PFSK-1 (cell line): ENCODE results near the gene KNG1.

Experiments
- FOXP2 ChIP-seq: optimal IDR thresholded peaks from 2 replicates; pipeline ENCODE3; 2011; ENCODE audit warnings: borderline replicate concordance, control low read depth, inconsistent platforms; ENCODE audit not compliant: insufficient read depth; ENCODE audit errors: extremely low read length, extremely low read depth
- POLR2AphosphoS5 ChIP-seq: IDR thresholded peaks from 2 replicates; pipeline ENCODE4 v1.6.1; 2012; ENCODE audit warnings: low read depth, mild to moderate bottlenecking, control low read depth, low read length, moderate library complexity
- REST ChIP-seq, 2 experiments: IDR thresholded peaks; 2 replicates each; pipeline versions ENCODE4 v1.6.1 to v1.8.0; 2011 to 2012; ENCODE audit warnings: low read depth in 2 of 2, low read length in 2 of 2, control low read depth in 1 of 2, inconsistent platforms in 1 of 2, mild to moderate bottlenecking in 1 of 2, moderate library complexity in 1 of 2; ENCODE audit not compliant: insufficient read depth in 1 of 2
- SIN3A ChIP-seq: IDR thresholded peaks from 2 replicates; pipeline ENCODE4 v1.6.1; 2012; ENCODE audit warnings: mild to moderate bottlenecking, low read length, moderate library complexity, borderline replicate concordance; ENCODE audit not compliant: insufficient read depth
- TAF1 ChIP-seq: IDR thresholded peaks from 2 replicates; pipeline ENCODE4 v1.6.1; 2012; ENCODE audit warnings: low read length, control low read depth, borderline replicate concordance; ENCODE audit not compliant: insufficient read depth

Gene KNG1

GRCh38 chr3:186772701-186773417, 55.7 kb downstream of the KNG1 start:
- no peak for TF ChIP-seq FOXP2
- no peak for TF ChIP-seq REST (IDR thresholded peaks at IDR 0.05; ENCODE audit: insufficient read depth in 1 of 2, low read depth in 2 of 2, low read length in 2 of 2)
- no peak for TF ChIP-seq TAF1
- TF ChIP-seq POLR2AphosphoS5: no peak
- TF ChIP-seq SIN3A: no peak

- TF ChIP-seq REST (IDR thresholded peaks at IDR 0.05; ENCODE audit: insufficient read depth in 1 of 2, low read depth in 2 of 2, low read length in 2 of 2) (no peak), FOXP2 (no peak), SIN3A (no peak), TAF1 (no peak), POLR2AphosphoS5 (no peak)
Measured at GRCh38 chr3:186775999-186776398, 58.8 kb downstream of the KNG1 start.

GRCh38 chr3:186779204-186779603, 62.0 kb downstream of the KNG1 start:
- TF ChIP-seq SIN3A: no peak

- no peak for TF ChIP-seq FOXP2
- TF ChIP-seq POLR2AphosphoS5: no peak
- TF ChIP-seq REST (IDR thresholded peaks at IDR 0.05; ENCODE audit: insufficient read depth in 1 of 2, low read depth in 2 of 2, low read length in 2 of 2): no peak
- TF ChIP-seq TAF1: no peak
- TF ChIP-seq SIN3A: no peak
Measured at GRCh38 chr3:186782542-186783057, 65.4 kb downstream of the KNG1 start.

GRCh38 chr3:186783058-186783730, 66.0 kb downstream of the KNG1 start, which contains the start of gene EIF4A2:
EIF4A2 (plus strand) TSS chr3:186783577; CDS start chr3:186783611, 34 bp downstream.
- TF ChIP-seq TAF1 (peak; percentile 99), REST (IDR thresholded peaks at IDR 0.05; ENCODE audit: insufficient read depth in 1 of 2, low read depth in 2 of 2, low read length in 2 of 2) (peak in 1 of 2 experiments; percentile 68; a peak in 1 of 4 replicates), SIN3A (0 out of 2 replicates have a peak, but pooled peaks have one; percentile 69), FOXP2 (no peak), POLR2AphosphoS5 (peak; percentile 99)
